NCI-H1105 (cell line): ENCODE data around the gene KLK14.

Experiments
- DNase-seq: peaks from one replicate; lab custom pipeline; 2025; lab: John Stamatoyannopoulos, UW

Gene KLK14

GRCh38 chr19:51108066-51108804 lies 25.5 kb upstream of the KLK14 start, which contains the start of gene CTU1:
Gene CTU1 (minus strand): TSS chr19:51108409. CDS start chr19:51104569, 3,840 bp downstream.
- DNase-seq, result peak; percentile 99

GRCh38 chr19:51107406-51108065 lies 24.8 kb upstream of the KLK14 start:
- DNase-seq, result no peak

DNA sequence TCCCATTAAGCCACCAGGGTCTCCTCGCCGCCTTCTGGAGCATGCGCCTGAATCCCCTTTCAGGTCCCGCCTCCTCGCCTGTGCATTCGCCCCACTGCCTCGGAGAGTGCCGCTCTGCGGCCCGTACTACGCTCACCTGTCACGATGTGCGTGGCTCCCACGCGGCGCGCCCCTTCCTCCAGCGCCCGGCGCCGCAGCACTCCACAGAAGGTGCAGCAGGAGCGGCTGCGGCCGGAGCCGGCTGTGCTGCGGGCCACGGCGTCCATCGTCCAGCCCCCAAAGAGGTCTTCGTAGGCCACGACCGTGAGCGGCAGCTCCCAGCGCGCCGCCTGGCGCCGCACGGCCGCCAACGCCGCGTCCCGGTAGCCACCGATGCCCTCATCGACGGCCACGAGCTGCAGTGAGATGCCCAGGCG lies 21.2 kb upstream of the KLK14 start:
- DNase-seq, result no peak

DNA sequence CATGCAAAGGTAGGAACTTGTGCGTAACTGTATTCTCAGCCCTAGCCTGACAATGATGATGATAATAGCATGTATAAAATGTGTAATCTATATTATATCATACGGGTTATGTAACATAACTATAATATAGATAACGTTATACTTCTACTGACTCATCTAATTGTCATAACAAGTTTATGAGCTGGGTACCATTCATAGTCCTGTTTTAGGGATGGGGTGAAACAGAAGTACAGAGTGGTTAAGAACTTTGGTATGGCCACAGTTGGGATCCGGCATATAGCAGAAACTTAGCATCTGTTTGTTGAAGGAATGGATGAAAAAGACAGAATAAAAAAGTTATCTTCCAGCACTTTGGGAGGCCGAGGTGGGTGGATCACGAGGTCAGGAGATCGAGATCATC lies 20.3 kb upstream of the KLK14 start:
- no peak for DNase-seq

GRCh38 chr19:51101171-51101865 lies 18.6 kb upstream of the KLK14 start:
- peak; percentile 6 for DNase-seq

DNA sequence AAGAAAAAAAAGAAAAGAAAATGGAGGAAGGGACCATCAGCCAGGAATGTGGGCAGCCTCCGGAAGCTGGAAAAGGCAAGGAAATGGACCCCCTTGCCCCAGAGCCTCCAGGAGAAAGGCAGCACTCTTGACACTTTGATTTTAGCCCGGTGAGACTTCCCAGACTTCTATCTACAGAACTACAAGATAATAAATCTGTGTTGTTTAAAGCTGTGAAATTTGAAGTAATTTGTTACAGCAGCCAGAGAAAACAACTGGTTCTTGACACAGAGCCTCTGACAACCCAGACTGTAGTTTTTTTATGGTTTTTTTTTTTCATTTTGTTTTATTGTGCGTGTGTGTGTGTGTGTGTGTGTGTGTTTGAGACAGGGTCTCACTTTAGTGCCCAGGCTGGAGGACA lies 17.9 kb upstream of the KLK14 start:
- no peak for DNase-seq

GRCh38 chr19:51099047-51099382 lies 16.3 kb upstream of the KLK14 start:
- no peak for DNase-seq

- DNase-seq, result no peak
Observed at GRCh38 chr19:51098365-51099046, 15.8 kb upstream of the KLK14 start.

- no peak for DNase-seq
Observed at GRCh38 chr19:51097796-51098195, 15.1 kb upstream of the KLK14 start.

DNA sequence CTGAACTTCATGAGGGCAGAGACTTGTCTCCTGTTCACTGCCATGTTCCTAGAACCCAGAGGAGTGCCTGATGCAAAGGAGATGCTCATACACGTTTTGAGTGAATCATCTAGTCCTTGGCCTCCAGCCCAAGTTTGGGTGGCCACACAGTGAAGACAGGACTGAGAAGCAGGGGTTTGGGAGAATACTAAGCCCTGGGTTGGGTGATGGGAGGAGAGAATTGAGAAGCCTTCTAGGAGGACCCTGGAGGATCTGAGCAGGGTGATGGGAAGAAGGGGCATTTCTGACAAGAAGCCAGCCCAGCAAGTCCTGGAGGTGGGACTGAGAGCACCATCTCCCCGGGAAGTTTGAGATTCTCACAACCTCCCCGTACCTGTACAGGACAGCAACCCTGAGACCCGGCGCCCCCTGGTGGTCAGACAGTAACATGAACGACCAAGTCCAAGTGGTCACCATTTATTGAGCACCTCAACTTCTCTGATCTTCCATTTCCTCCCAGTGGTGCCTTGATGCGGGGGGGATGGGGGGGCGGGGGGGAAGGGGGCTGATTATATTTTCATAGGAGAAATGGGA lies 14.6 kb upstream of the KLK14 start:
- DNase-seq, result peak; percentile 49

GRCh38 chr19:51096473-51097165 lies 13.9 kb upstream of the KLK14 start:
- DNase-seq, result peak; percentile 1

DNA sequence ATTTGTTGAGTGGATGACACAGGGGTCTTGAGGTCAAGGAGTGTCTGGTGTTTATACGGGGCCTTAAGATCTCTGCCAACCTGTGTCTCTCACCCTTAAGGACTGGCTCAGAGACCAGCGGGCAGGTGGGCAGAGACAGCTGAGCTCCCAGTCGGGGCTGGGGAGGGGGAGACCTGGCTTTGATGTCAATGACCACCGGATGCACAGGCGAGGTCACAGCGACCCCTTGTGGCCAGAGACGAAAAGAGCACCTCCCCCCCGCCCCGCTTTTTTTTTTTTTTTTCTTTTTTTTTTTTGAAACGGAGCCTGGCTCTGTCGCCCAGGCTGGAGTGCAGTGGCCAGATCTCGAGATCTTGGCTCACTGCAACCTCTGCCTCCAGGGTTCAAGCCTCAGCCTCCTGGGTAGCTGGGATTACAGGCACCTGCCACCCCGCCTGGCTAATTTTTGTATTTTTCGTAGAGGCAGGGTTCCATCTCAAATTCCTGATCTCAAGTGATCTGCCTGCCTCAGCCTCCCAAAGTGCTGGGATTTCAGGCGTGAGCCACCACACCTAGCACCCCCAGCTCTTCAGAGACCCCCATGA lies 12.1 kb upstream of the KLK14 start:
- peak; percentile 47 for DNase-seq

DNA sequence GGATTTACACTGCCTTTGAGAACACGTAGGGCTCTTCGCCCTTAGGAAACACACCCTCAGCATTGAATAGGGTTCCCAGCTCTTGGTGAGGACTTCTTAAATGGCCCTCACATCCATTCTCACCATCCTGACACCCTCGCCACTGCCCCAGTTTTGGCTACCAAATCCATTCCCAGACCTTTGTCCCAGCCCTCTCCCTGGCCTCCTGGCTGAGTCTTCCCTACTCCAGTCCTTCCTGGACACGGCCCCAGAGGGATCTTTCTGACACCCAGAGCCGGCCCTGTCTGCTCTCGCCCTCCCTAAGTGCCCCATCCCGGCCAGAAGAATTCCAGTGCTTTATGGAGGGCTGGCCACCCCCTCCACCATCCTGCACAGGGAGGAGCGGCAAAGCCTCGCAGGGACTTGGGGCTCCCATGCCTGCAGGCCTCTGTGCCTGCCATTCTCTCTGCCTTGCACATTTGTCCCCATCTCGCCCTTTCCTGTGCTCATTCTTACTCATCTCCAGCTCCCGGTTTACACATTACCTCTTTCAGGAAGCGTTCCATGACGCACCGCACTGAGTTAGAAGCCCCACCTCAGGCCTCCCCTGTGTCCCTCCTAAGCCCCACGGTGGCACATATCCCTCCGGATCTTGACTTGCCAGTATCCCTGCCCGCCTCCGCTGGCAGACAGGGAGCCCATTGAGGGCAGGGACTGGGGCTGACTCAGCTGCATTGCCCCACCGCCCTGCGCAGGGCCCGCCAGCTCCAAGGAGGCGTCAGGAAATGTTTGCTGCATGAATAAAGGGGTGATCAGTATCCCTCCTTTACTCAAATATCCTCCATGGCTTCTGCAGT lies 11.0 kb upstream of the KLK14 start:
- DNase-seq, result no peak

DNA sequence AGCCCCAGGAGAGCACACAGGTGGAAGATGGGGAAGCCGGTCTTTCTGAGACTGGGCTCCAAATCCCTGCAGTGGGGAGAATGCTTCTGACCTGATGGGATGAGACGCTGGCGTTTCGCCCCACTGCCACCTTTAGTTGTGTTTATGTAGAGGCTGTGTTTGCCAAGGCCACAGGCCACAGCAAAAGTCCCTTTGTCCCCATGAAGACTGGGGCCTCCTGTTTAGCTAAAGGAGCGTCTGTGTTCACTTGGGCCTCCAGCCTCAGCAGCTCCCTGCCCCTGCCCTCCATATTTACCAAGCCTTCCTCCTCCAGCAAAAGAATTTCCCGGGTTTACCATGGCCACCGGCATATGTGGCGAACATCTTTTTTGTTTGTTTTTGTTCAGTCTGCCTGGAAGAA lies 10.4 kb upstream of the KLK14 start:
- no peak for DNase-seq

DNA sequence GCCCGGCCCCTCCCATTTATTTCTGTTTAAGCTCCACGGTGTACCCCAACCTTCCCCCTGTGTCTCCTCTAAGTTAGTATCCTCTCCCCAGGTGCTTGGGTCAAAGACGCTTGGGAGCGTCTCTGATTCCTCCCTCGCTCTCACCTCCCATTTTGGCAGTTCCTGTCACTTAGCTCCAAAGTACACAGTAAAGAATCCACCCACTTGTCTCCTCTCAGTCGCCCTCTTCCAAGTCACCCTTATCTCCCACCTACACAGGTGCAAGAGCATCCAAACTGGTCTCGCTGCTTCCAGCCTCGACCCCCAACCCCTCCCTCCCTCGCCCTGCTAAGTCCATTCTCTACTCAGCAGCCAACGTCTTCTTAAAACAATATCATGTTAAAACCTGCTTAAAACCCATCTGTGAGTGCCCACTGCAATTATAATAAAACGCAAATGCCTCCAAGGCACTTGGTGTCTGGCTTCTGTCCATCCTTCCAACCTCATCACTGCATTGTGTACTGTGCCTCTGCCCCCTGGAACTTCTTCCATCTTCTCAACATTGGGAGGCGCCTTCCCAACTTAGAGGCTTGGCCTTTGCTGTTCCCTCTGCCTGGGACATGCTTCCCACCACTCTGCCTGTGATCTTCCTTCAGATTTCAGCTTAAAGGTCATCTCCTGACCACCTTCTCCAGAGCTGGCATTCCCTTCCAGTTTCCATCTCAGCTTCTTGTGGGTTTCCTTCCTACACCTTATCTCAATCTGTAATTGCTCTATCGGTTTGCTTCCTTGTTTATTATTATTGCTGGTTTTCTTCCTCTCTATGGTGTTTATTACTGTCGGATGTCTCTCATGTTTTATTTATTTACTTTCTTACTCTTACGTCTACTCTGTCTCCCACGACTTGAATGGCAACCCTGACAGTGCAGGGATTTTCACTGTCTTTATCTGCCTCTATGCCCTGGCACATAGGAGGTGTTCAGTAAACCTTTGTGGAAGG lies 9.5 kb upstream of the KLK14 start:
- peak; percentile 5 for DNase-seq

DNA sequence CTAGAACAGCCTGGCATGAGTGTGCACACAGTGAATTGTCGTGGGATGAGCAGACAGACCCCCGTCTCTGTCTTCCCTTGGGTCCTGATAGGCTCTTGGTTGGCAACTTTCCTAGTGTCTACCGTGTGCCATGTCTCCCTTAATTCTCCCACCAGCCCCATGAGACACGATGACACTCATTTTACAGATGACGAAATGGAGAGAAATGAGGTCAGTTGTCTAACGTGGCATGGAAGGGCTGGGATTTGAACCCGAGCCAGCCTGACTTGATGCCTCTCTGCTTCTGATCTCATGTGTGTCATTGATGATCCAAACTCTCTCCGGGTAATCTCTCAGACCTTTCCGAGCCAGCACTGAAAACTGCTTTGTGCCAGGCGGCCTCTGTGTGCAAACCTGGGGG lies 8.4 kb upstream of the KLK14 start:
- no peak for DNase-seq

DNA sequence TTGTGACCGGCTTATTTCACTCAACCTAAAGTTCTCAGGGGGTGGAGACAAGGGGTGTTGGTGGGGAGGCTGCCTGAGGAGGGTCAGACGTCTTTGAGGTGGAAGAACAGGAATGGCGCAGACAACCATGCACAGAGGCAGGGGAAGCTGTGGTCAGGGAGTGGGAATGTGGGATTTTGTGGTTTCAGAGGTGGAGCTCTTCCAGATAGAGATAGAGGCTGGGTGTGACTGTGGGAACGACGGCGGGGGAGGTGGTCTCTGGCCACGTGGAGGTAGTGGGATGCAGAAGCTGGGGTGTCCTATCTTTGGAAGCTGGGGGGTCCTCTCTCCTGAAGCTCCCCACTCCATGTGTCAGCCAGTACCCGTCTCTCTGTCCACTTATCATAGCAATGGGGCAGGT lies 7.8 kb upstream of the KLK14 start:
- DNase-seq, result no peak

GRCh38 chr19:51089786-51090185 lies 7.1 kb upstream of the KLK14 start:
- DNase-seq, result no peak
